Measurements from ENCODE around the gene BTBD9. TPM values are rescaled to one million over a fixed set of nuclear protein-coding genes. Genes with fewer than 3 reads are reported as not detected.

The BTBD9 gene
- total RNA-seq, 1 donor from 2014 or later = 10.3 TPM

DNA sequence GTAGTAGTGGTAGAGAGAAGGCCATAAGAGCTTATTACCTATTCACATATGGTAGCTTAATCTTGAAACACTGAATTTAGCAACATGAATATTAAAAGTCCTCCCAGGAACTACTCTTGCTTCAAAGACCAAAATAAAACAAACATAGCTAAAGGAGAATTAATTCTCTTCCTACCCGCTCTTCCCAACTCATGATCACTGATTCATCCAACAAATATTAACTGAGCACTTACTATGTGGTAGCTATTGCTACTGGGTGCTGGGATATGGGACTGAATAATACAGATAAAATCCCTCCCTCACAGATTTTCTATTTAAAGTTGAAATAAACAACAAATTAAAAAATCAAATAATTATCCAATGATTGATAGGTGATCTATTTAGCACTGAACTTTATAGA lies 287.1 kb downstream of the BTBD9 start:
- H3K4me1 Mint-ChIP-seq (ENCODE audit: unreplicated experiment) = peaks cover 3% of the 10 kb centered on the region
- TF ChIP-seq, protein P1, sequence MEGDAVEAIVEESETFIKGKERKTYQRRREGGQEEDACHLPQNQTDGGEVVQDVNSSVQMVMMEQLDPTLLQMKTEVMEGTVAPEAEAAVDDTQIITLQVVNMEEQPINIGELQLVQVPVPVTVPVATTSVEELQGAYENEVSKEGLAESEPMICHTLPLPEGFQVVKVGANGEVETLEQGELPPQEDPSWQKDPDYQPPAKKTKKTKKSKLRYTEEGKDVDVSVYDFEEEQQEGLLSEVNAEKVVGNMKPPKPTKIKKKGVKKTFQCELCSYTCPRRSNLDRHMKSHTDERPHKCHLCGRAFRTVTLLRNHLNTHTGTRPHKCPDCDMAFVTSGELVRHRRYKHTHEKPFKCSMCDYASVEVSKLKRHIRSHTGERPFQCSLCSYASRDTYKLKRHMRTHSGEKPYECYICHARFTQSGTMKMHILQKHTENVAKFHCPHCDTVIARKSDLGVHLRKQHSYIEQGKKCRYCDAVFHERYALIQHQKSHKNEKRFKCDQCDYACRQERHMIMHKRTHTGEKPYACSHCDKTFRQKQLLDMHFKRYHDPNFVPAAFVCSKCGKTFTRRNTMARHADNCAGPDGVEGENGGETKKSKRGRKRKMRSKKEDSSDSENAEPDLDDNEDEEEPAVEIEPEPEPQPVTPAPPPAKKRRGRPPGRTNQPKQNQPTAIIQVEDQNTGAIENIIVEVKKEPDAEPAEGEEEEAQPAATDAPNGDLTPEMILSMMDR (IDR thresholded peaks at IDR 0.05; ENCODE audit: unreplicated experiment) = no peak
- H3K27ac Mint-ChIP-seq (ENCODE audit: unreplicated experiment) = no peak overlapping the region
- no peaks in the 10 kb centered on the region for H3K9me3 Mint-ChIP-seq (ENCODE audit: unreplicated experiment)
- H3K36me3 Mint-ChIP-seq (ENCODE audit: low read depth, unreplicated experiment) = no peaks in the 10 kb centered on the region
- no peaks in the 10 kb centered on the region for H3K27me3 Mint-ChIP-seq (ENCODE audit: unreplicated experiment)
- H3K4me3 Mint-ChIP-seq (ENCODE audit: unreplicated experiment) = no peak overlapping the region
- no peak for DNase-seq (ENCODE audit: low spot score)

DNA sequence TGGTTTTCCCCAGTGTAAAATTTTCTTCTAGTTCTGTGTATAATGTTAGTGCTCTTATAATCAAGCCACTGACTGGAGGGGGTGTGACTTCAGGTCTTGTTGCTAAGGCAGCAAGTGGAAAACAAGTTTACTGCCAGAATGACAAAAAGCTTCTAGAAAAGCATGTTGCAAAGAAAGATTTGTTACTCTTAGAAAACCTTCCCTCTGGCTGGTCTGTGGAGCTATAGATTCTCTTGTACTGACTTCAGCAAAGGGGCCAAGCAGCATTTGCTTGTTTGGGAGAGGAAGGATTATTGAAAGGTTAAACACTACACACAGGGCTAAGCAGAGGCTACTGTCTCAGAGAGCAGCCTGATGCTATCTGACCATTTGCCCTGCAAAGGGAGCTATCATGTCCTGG lies 288.8 kb downstream of the BTBD9 start:
- H3K4me3 Mint-ChIP-seq (ENCODE audit: unreplicated experiment) = no peak overlapping the region
- no peaks in the 10 kb centered on the region for H3K36me3 Mint-ChIP-seq (ENCODE audit: low read depth, unreplicated experiment)
- TF ChIP-seq, protein P1 (IDR thresholded peaks at IDR 0.05; ENCODE audit: unreplicated experiment) = no peak
- H3K4me1 Mint-ChIP-seq (ENCODE audit: unreplicated experiment) = peaks cover 6% of the 10 kb centered on the region
- H3K27ac Mint-ChIP-seq (ENCODE audit: unreplicated experiment) = no peak overlapping the region
- no peak for DNase-seq (ENCODE audit: low spot score)
- H3K9me3 Mint-ChIP-seq (ENCODE audit: unreplicated experiment) = no peaks in the 10 kb centered on the region
- H3K27me3 Mint-ChIP-seq (ENCODE audit: unreplicated experiment) = no peaks in the 10 kb centered on the region

DNA sequence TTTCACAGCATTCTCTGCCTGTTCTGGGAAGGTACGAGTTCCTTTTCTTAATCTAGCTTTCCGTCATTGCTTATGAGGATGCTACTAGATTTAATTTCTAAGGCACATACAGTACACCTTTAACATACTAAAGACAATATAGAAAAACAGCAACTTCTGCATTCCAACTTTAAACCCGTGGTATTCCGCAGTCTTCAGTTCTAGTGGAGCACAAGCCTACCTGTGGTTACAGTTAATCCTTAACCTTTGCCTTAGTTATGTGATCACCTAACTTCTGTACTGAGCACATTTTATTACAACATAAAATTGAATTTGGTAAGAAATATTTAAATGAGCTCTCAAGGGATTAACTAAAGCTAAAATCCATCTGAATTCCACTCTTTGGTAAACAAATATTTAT lies 289.5 kb downstream of the BTBD9 start:
- TF ChIP-seq, protein P1 (IDR thresholded peaks at IDR 0.05; ENCODE audit: unreplicated experiment) = no peak
- Mint-ChIP-seq H3K4me3 (ENCODE audit: unreplicated experiment) (no peak overlapping the region), H3K36me3 (ENCODE audit: low read depth, unreplicated experiment) (no peaks in the 10 kb centered on the region), H3K27ac (ENCODE audit: unreplicated experiment) (no peak overlapping the region), H3K4me1 (ENCODE audit: unreplicated experiment) (peaks cover 6% of the 10 kb centered on the region), H3K27me3 (ENCODE audit: unreplicated experiment) (no peaks in the 10 kb centered on the region), H3K9me3 (ENCODE audit: unreplicated experiment) (no peaks in the 10 kb centered on the region)
- no peak for DNase-seq (ENCODE audit: low spot score)

DNA sequence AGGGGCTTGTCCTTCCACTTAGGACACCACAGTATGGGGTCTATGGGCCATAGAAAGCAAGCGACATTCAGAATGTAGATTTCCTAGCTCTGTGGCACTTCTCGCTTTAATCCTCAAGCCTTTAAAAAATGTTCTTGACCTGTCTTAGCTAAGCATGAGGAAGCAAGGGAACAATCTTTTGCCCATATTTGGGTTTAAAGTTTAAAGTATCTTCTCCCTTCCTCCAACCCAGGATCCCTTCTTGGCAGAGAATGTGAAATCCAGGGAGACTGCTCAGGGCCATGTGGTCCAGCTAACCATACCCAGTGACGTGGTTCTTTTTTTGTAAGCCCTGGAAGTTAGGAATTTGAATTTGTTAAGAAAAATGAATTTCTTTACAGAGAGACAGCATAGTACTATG lies 289.9 kb downstream of the BTBD9 start:
- Mint-ChIP-seq H3K27me3 (ENCODE audit: unreplicated experiment) (no peaks in the 10 kb centered on the region), H3K4me1 (ENCODE audit: unreplicated experiment) (peaks cover 6% of the 10 kb centered on the region), H3K36me3 (ENCODE audit: low read depth, unreplicated experiment) (no peaks in the 10 kb centered on the region), H3K4me3 (ENCODE audit: unreplicated experiment) (no peak overlapping the region), H3K9me3 (ENCODE audit: unreplicated experiment) (no peaks in the 10 kb centered on the region), H3K27ac (ENCODE audit: unreplicated experiment) (no peak overlapping the region)
- TF ChIP-seq, protein P1 (IDR thresholded peaks at IDR 0.05; ENCODE audit: unreplicated experiment) = no peak
- no peak for DNase-seq (ENCODE audit: low spot score)

DNA sequence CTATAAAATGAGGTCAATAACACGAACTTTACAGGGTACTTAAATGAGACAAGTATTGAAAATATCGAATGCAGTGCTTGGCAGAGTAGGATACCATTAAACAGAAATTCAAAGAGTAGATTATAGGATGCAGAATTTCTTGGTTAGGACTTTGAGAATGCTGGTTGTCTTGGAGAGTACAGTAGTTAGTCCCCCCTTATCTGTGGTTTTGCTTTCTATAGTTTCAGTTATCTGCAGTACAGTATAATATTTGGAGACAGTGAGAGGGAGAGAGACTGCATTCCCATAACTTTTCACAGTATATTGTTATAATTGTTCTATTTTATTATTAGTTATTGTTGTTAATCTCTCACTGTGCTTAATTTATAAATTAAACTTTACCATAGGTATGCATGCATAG lies 290.5 kb downstream of the BTBD9 start:
- peaks cover 6% of the 10 kb centered on the region for H3K4me1 Mint-ChIP-seq (ENCODE audit: unreplicated experiment)
- H3K27ac Mint-ChIP-seq (ENCODE audit: unreplicated experiment) = no peak overlapping the region
- no peak for DNase-seq (ENCODE audit: low spot score)
- TF ChIP-seq, protein P1 (IDR thresholded peaks at IDR 0.05; ENCODE audit: unreplicated experiment) = no peak
- no peaks in the 10 kb centered on the region for H3K9me3 Mint-ChIP-seq (ENCODE audit: unreplicated experiment)
- H3K27me3 Mint-ChIP-seq (ENCODE audit: unreplicated experiment) = no peaks in the 10 kb centered on the region
- H3K4me3 Mint-ChIP-seq (ENCODE audit: unreplicated experiment) = no peak overlapping the region
- no peaks in the 10 kb centered on the region for H3K36me3 Mint-ChIP-seq (ENCODE audit: low read depth, unreplicated experiment)

Data from endothelial cell (in vitro differentiated cells).